ENCODE results near the gene SOCS6. TPM values are rescaled to one million over a fixed set of nuclear protein-coding genes. Genes with fewer than 3 reads are reported as not detected.

SOCS6 gene
- polyA plus RNA-seq, 1 of the 3 experiments (the other 2 are of a cell fraction) = 12.1 TPM

DNA sequence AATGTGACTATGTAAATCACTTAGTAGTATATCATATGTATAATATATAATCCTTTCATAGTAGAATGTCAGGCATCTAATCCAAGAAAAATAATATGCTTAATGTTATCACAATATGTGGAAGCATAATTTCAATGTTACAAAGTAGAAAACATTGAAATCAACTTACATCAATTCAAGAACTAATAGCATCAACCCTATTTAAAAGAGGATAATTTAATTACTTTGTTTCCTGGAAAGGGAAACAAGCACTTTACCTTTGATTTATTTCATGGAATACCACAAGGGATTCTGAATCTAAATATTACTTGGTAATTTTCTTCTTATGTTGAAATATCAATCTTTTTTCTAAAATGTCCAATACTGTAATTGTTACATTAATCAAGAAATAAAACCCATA, 30.6 kb upstream of the SOCS6 start:
- Histone ChIP-seq H3K9me2 (no peaks in the 10 kb centered on the region; the same call in 1 of the 2 replicates), H3K27ac (ENCODE audit: low read depth in 2 of 2, low read length in 1 of 2) (no peak overlapping the region; a peak in 1 of 4 replicates), H3K9me3 (no peaks in the 10 kb centered on the region), H3F3A (replicated peaks; ENCODE audit: insufficient read depth) (no peaks in the 10 kb centered on the region), H3K4me1 (ENCODE audit: control insufficient read depth in 1 of 2, insufficient read depth in 2 of 2, low read depth in 1 of 2, low read length in 1 of 2) (peaks cover 0 to 9% of the 10 kb centered on the region in 2 experiments; a peak in 2 of 4 replicates), H3K27me3 (ENCODE audit: insufficient read depth) (no peaks in the 10 kb centered on the region), H3K79me2 (ENCODE audit: insufficient read depth) (no peaks in the 10 kb centered on the region), H3K36me3 (replicated peaks in 1 of 2; ENCODE audit: control insufficient read depth in 1 of 2, insufficient read depth in 2 of 2, low read length in 1 of 2) (no peaks in the 10 kb centered on the region), H3K4me3 (ENCODE audit: low read depth in 2 of 2, low read length in 1 of 2) (no peak overlapping the region), H3K9ac (no peak overlapping the region), H3K4me2 (no peak overlapping the region), H2AFZ (ENCODE audit: low read depth) (no peak overlapping the region), H4K20me1 (ENCODE audit: insufficient read depth) (no peaks in the 10 kb centered on the region)
- CTCF ChIA-PET = no interaction called here
- DNase-seq = no peak
- POLR2A ChIA-PET = no interaction called here
- no peak for TF ChIP-seq TCF12 (IDR thresholded peaks at IDR 0.05)
- TF ChIP-seq, protein P1, sequence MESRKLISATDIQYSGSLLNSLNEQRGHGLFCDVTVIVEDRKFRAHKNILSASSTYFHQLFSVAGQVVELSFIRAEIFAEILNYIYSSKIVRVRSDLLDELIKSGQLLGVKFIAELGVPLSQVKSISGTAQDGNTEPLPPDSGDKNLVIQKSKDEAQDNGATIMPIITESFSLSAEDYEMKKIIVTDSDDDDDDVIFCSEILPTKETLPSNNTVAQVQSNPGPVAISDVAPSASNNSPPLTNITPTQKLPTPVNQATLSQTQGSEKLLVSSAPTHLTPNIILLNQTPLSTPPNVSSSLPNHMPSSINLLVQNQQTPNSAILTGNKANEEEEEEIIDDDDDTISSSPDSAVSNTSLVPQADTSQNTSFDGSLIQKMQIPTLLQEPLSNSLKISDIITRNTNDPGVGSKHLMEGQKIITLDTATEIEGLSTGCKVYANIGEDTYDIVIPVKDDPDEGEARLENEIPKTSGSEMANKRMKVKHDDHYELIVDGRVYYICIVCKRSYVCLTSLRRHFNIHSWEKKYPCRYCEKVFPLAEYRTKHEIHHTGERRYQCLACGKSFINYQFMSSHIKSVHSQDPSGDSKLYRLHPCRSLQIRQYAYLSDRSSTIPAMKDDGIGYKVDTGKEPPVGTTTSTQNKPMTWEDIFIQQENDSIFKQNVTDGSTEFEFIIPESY (IDR thresholded peaks at IDR 0.05; ENCODE audit: borderline replicate concordance, low read depth) = no peak
- no peak for TF ChIP-seq NFIC (IDR thresholded peaks at IDR 0.05; ENCODE audit: borderline replicate concordance)
- TF ChIP-seq MEF2A (IDR thresholded peaks at IDR 0.05; ENCODE audit: borderline replicate concordance, low read depth) = no peak

DNA sequence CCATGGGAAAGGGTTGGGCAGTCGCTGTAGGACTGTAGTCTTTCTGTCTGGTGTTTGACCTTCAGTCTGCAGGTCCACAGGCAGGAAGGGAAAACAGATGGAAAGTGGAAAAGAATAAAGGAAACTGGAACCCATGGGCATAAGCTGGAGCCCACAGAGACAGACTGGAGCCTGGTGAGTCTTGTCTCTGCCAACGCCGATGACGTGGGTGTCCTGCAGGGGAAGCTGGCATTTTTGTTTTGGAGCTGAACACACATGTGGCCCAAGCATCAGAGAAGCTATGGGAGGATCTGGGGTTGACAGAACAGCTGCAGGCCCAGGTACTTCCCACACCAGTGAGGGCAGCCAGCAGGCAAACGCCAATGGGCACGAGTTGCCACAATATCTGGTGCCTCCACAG, 28.2 kb upstream of the SOCS6 start:
- 76% methylated on average over 6 of the region's 6 CpGs for WGBS (ENCODE audit: low lambda C conversion rate)
- no peak overlapping the region for H3K9ac ChIP-seq
- CTCF ChIA-PET = interaction anchor here (0.7 kb wide), 1 partner anchor 9 kb away, joined by 3 read pairs; no protein-coding TSS in a partner anchor
- TF ChIP-seq GABPA (IDR thresholded peaks at IDR 0.05; ENCODE audit: low read depth) = no peak
- TF ChIP-seq MEF2A (IDR thresholded peaks at IDR 0.05; ENCODE audit: borderline replicate concordance, low read depth) = no peak
- TF ChIP-seq, protein P2, sequence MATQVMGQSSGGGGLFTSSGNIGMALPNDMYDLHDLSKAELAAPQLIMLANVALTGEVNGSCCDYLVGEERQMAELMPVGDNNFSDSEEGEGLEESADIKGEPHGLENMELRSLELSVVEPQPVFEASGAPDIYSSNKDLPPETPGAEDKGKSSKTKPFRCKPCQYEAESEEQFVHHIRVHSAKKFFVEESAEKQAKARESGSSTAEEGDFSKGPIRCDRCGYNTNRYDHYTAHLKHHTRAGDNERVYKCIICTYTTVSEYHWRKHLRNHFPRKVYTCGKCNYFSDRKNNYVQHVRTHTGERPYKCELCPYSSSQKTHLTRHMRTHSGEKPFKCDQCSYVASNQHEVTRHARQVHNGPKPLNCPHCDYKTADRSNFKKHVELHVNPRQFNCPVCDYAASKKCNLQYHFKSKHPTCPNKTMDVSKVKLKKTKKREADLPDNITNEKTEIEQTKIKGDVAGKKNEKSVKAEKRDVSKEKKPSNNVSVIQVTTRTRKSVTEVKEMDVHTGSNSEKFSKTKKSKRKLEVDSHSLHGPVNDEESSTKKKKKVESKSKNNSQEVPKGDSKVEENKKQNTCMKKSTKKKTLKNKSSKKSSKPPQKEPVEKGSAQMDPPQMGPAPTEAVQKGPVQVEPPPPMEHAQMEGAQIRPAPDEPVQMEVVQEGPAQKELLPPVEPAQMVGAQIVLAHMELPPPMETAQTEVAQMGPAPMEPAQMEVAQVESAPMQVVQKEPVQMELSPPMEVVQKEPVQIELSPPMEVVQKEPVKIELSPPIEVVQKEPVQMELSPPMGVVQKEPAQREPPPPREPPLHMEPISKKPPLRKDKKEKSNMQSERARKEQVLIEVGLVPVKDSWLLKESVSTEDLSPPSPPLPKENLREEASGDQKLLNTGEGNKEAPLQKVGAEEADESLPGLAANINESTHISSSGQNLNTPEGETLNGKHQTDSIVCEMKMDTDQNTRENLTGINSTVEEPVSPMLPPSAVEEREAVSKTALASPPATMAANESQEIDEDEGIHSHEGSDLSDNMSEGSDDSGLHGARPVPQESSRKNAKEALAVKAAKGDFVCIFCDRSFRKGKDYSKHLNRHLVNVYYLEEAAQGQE (IDR thresholded peaks at IDR 0.05; ENCODE audit: low read depth, low read length) = no peak
- TF ChIP-seq RFX5 (IDR thresholded peaks at IDR 0.05; ENCODE audit: low read length) = no peak
- TF ChIP-seq, protein P3, sequence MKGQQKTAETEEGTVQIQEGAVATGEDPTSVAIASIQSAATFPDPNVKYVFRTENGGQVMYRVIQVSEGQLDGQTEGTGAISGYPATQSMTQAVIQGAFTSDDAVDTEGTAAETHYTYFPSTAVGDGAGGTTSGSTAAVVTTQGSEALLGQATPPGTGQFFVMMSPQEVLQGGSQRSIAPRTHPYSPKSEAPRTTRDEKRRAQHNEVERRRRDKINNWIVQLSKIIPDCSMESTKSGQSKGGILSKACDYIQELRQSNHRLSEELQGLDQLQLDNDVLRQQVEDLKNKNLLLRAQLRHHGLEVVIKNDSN (IDR thresholded peaks at IDR 0.05; ENCODE audit: borderline replicate concordance, low read depth) = no peak
- TF ChIP-seq, protein P1 (IDR thresholded peaks at IDR 0.05; ENCODE audit: borderline replicate concordance, low read depth) = no peak
- no peak for TF ChIP-seq EP300 (IDR thresholded peaks at IDR 0.05; ENCODE audit: borderline replicate concordance in 1 of 2, low read depth in 1 of 2, low read length in 1 of 2)
- no peak for TF ChIP-seq SMC3 (IDR thresholded peaks at IDR 0.05; ENCODE audit: low read depth, low read length)
- TF ChIP-seq JUND (IDR thresholded peaks at IDR 0.05) = no peak
- no peak for TF ChIP-seq TEAD4 (IDR thresholded peaks at IDR 0.05; ENCODE audit: borderline replicate concordance, insufficient read depth)
- TF ChIP-seq FOSL2 (IDR thresholded peaks at IDR 0.05; ENCODE audit: borderline replicate concordance, low read depth) = no peak
- no peak for TF ChIP-seq RAD21 (IDR thresholded peaks at IDR 0.05; ENCODE audit: low read length)
- TF ChIP-seq, protein P4, sequence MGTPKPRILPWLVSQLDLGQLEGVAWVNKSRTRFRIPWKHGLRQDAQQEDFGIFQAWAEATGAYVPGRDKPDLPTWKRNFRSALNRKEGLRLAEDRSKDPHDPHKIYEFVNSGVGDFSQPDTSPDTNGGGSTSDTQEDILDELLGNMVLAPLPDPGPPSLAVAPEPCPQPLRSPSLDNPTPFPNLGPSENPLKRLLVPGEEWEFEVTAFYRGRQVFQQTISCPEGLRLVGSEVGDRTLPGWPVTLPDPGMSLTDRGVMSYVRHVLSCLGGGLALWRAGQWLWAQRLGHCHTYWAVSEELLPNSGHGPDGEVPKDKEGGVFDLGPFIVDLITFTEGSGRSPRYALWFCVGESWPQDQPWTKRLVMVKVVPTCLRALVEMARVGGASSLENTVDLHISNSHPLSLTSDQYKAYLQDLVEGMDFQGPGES (IDR thresholded peaks at IDR 0.05; ENCODE audit: low read depth, low read length) = no peak
- TF ChIP-seq, protein P5, sequence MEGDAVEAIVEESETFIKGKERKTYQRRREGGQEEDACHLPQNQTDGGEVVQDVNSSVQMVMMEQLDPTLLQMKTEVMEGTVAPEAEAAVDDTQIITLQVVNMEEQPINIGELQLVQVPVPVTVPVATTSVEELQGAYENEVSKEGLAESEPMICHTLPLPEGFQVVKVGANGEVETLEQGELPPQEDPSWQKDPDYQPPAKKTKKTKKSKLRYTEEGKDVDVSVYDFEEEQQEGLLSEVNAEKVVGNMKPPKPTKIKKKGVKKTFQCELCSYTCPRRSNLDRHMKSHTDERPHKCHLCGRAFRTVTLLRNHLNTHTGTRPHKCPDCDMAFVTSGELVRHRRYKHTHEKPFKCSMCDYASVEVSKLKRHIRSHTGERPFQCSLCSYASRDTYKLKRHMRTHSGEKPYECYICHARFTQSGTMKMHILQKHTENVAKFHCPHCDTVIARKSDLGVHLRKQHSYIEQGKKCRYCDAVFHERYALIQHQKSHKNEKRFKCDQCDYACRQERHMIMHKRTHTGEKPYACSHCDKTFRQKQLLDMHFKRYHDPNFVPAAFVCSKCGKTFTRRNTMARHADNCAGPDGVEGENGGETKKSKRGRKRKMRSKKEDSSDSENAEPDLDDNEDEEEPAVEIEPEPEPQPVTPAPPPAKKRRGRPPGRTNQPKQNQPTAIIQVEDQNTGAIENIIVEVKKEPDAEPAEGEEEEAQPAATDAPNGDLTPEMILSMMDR (IDR thresholded peaks at IDR 0.05) = no peak

More for the DNA sequence above, 28.2 kb upstream of the SOCS6 start:
- no peak for DNase-seq
- H3K4me3 ChIP-seq (ENCODE audit: low read depth in 2 of 2, low read length in 1 of 2) = no peak overlapping the region
- no peaks in the 10 kb centered on the region for H3F3A ChIP-seq (replicated peaks; ENCODE audit: insufficient read depth)
- no peaks in the 10 kb centered on the region for H3K36me3 ChIP-seq (replicated peaks in 1 of 2; ENCODE audit: control insufficient read depth in 1 of 2, insufficient read depth in 2 of 2, low read length in 1 of 2)
- POLR2A ChIA-PET = no interaction called here
- H3K27me3 ChIP-seq (ENCODE audit: insufficient read depth) = no peaks in the 10 kb centered on the region
- no peaks in the 10 kb centered on the region for H3K9me3 ChIP-seq
- H3K27ac ChIP-seq (ENCODE audit: low read depth in 2 of 2, low read length in 1 of 2) = no peak overlapping the region
- H4K20me1 ChIP-seq (ENCODE audit: insufficient read depth) = no peaks in the 10 kb centered on the region
- H3K4me1 ChIP-seq (ENCODE audit: control insufficient read depth in 1 of 2, insufficient read depth in 2 of 2, low read depth in 1 of 2, low read length in 1 of 2) = peaks cover 0 to 9% of the 10 kb centered on the region in 2 experiments; a peak in 2 of 4 replicates
- H3K4me2 ChIP-seq = no peak overlapping the region
- H2AFZ ChIP-seq (ENCODE audit: low read depth) = no peak overlapping the region
- no peaks in the 10 kb centered on the region; the same call in 1 of the 2 replicates for H3K9me2 ChIP-seq
- H3K79me2 ChIP-seq (ENCODE audit: insufficient read depth) = no peaks in the 10 kb centered on the region
